ENCODE data around the gene EPHX1.

DNA sequence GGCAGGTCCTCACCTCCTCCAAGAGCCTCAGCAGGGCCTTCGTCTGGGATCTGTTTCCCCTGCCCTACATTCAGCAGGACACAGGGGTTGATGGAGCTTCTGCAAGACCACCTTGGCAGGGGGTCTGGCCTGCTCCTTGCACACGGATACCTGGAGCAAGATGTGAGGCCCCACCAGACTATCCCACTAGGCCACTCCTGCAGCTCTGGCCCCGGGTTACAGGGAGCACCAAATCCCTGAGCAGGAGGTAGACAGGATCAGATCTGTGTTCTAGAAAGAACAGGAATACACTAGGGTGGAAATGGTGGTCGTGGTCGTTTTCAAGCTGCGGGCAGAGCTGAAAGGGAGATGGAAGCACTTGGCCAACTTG lies 33.5 kb downstream of the EPHX1 start:
- TF ChIP-seq EZH2 (IDR thresholded peaks at IDR 0.05; ENCODE audit: insufficient read depth, poor library complexity, severe bottlenecking) (no peak), EZH2phosphoT487 (IDR thresholded peaks at IDR 0.05; ENCODE audit: insufficient read depth, low read depth) (no peak)
